ENCODE data around the gene PIP4K2A.

PIP4K2A gene

GRCh38 chr10:22651276-22651980, 63.0 kb downstream of the PIP4K2A start:
- H3K36me3 ChIP-seq (ENCODE audit: insufficient read depth, low read length): peaks cover 4% of the 10 kb centered on the region; the same call in 1 of the 2 replicates
- WGBS: 92% methylated on average over 12 of the region's 12 CpGs
- no peak overlapping the region for H3K27ac ChIP-seq (ENCODE audit: low read depth, low read length)
- no peak overlapping the region for H3K4me3 ChIP-seq (ENCODE audit: low read length)
- H3K27me3 ChIP-seq (ENCODE audit: insufficient read depth, low read length): no peaks in the 10 kb centered on the region
- H3K9me3 ChIP-seq (ENCODE audit: insufficient read depth, low read depth, low read length): no peaks in the 10 kb centered on the region
- H3K9ac ChIP-seq (ENCODE audit: low read depth, low read length): no peak overlapping the region
- H3K4me1 ChIP-seq (ENCODE audit: insufficient read depth, low read length): peaks cover 39% of the 10 kb centered on the region

GRCh38 chr10:22649994-22650393, 64.4 kb downstream of the PIP4K2A start:
- H3K4me1 ChIP-seq (ENCODE audit: insufficient read depth, low read length): peaks cover 36% of the 10 kb centered on the region

GRCh38 chr10:22649390-22649841, 65.0 kb downstream of the PIP4K2A start:
- no peak overlapping the region for H3K9ac ChIP-seq (ENCODE audit: low read depth, low read length)
- H3K4me3 ChIP-seq (ENCODE audit: low read length): no peak overlapping the region
- peaks cover 4% of the 10 kb centered on the region; the same call in 1 of the 2 replicates for H3K36me3 ChIP-seq (ENCODE audit: insufficient read depth, low read length)
- 94% methylated on average over 9 of the region's 9 CpGs for WGBS
- peaks cover 33% of the 10 kb centered on the region for H3K4me1 ChIP-seq (ENCODE audit: insufficient read depth, low read length)
- H3K9me3 ChIP-seq (ENCODE audit: insufficient read depth, low read depth, low read length): no peaks in the 10 kb centered on the region
- H3K27ac ChIP-seq (ENCODE audit: low read depth, low read length): no peak overlapping the region
- no peaks in the 10 kb centered on the region for H3K27me3 ChIP-seq (ENCODE audit: insufficient read depth, low read length)

More at GRCh38 chr10:22649994-22650393, 64.4 kb downstream of the PIP4K2A start:
- Histone ChIP-seq H3K27me3 (ENCODE audit: insufficient read depth, low read length) (no peaks in the 10 kb centered on the region), H3K36me3 (ENCODE audit: insufficient read depth, low read length) (peaks cover 4% of the 10 kb centered on the region; the same call in 1 of the 2 replicates), H3K4me3 (ENCODE audit: low read length) (no peak overlapping the region), H3K9ac (ENCODE audit: low read depth, low read length) (no peak overlapping the region), H3K9me3 (ENCODE audit: insufficient read depth, low read depth, low read length) (no peaks in the 10 kb centered on the region), H3K27ac (ENCODE audit: low read depth, low read length) (no peak overlapping the region)
- WGBS: 99% methylated on average over 4 of the region's 4 CpGs

GRCh38 chr10:22648547-22648961, 65.8 kb downstream of the PIP4K2A start:
- Histone ChIP-seq H3K4me1 (ENCODE audit: insufficient read depth, low read length) (peaks cover 33% of the 10 kb centered on the region), H3K27me3 (ENCODE audit: insufficient read depth, low read length) (no peaks in the 10 kb centered on the region), H3K4me3 (ENCODE audit: low read length) (no peak overlapping the region), H3K9me3 (ENCODE audit: insufficient read depth, low read depth, low read length) (no peaks in the 10 kb centered on the region), H3K9ac (ENCODE audit: low read depth, low read length) (no peak overlapping the region), H3K36me3 (ENCODE audit: insufficient read depth, low read length) (peaks cover 4% of the 10 kb centered on the region; the same call in 1 of the 2 replicates), H3K27ac (ENCODE audit: low read depth, low read length) (no peak overlapping the region)
- 77% methylated on average over 2 of the region's 2 CpGs for WGBS

- Histone ChIP-seq H3K4me1 (ENCODE audit: insufficient read depth, low read length) (peaks cover 33% of the 10 kb centered on the region), H3K36me3 (ENCODE audit: insufficient read depth, low read length) (no peaks in the 10 kb centered on the region), H3K9me3 (ENCODE audit: insufficient read depth, low read depth, low read length) (no peaks in the 10 kb centered on the region), H3K9ac (ENCODE audit: low read depth, low read length) (no peak overlapping the region), H3K27ac (ENCODE audit: low read depth, low read length) (no peak overlapping the region), H3K27me3 (ENCODE audit: insufficient read depth, low read length) (no peaks in the 10 kb centered on the region), H3K4me3 (ENCODE audit: low read length) (no peak overlapping the region)
- WGBS: 84% methylated on average over 5 of the region's 5 CpGs
Measured at GRCh38 chr10:22647244-22647643, 67.1 kb downstream of the PIP4K2A start.

GRCh38 chr10:22646388-22646853, 68.0 kb downstream of the PIP4K2A start:
- Histone ChIP-seq H3K9ac (ENCODE audit: low read depth, low read length) (no peak overlapping the region), H3K36me3 (ENCODE audit: insufficient read depth, low read length) (no peaks in the 10 kb centered on the region), H3K4me3 (ENCODE audit: low read length) (no peak overlapping the region), H3K27me3 (ENCODE audit: insufficient read depth, low read length) (no peaks in the 10 kb centered on the region), H3K27ac (ENCODE audit: low read depth, low read length) (no peak overlapping the region), H3K4me1 (ENCODE audit: insufficient read depth, low read length) (peaks cover 33% of the 10 kb centered on the region), H3K9me3 (ENCODE audit: insufficient read depth, low read depth, low read length) (no peaks in the 10 kb centered on the region)
- WGBS: 71% methylated on average over 1 of the region's 2 CpGs

GRCh38 chr10:22644222-22644621, 70.2 kb downstream of the PIP4K2A start:
- H3K9me3 ChIP-seq (ENCODE audit: insufficient read depth, low read depth, low read length): no peaks in the 10 kb centered on the region
- H3K27ac ChIP-seq (ENCODE audit: low read depth, low read length): no peak overlapping the region
- H3K36me3 ChIP-seq (ENCODE audit: insufficient read depth, low read length): no peaks in the 10 kb centered on the region
- no peak overlapping the region for H3K9ac ChIP-seq (ENCODE audit: low read depth, low read length)
- H3K4me1 ChIP-seq (ENCODE audit: insufficient read depth, low read length): peaks cover 32% of the 10 kb centered on the region
- 92% methylated on average over 3 of the region's 3 CpGs for WGBS
- H3K4me3 ChIP-seq (ENCODE audit: low read length): no peak overlapping the region
- H3K27me3 ChIP-seq (ENCODE audit: insufficient read depth, low read length): no peaks in the 10 kb centered on the region

GRCh38 chr10:22643775-22644174, 70.6 kb downstream of the PIP4K2A start:
- no peaks in the 10 kb centered on the region for H3K36me3 ChIP-seq (ENCODE audit: insufficient read depth, low read length)
- no peaks in the 10 kb centered on the region for H3K27me3 ChIP-seq (ENCODE audit: insufficient read depth, low read length)
- H3K27ac ChIP-seq (ENCODE audit: low read depth, low read length): no peak overlapping the region
- no peak overlapping the region for H3K4me3 ChIP-seq (ENCODE audit: low read length)
- 92% methylated on average over 4 of the region's 4 CpGs for WGBS
- H3K9ac ChIP-seq (ENCODE audit: low read depth, low read length): no peak overlapping the region
- H3K9me3 ChIP-seq (ENCODE audit: insufficient read depth, low read depth, low read length): no peaks in the 10 kb centered on the region
- H3K4me1 ChIP-seq (ENCODE audit: insufficient read depth, low read length): peaks cover 28% of the 10 kb centered on the region

- Histone ChIP-seq H3K27me3 (ENCODE audit: insufficient read depth, low read length) (no peaks in the 10 kb centered on the region), H3K4me1 (ENCODE audit: insufficient read depth, low read length) (peaks cover 21% of the 10 kb centered on the region), H3K4me3 (ENCODE audit: low read length) (no peak overlapping the region), H3K9ac (ENCODE audit: low read depth, low read length) (no peak overlapping the region), H3K36me3 (ENCODE audit: insufficient read depth, low read length) (no peaks in the 10 kb centered on the region), H3K27ac (ENCODE audit: low read depth, low read length) (no peak overlapping the region), H3K9me3 (ENCODE audit: insufficient read depth, low read depth, low read length) (no peaks in the 10 kb centered on the region)
- WGBS: 93% methylated on average over 4 of the region's 4 CpGs
Measured at GRCh38 chr10:22643116-22643515, 71.3 kb downstream of the PIP4K2A start.

- Histone ChIP-seq H3K27me3 (ENCODE audit: insufficient read depth, low read length) (no peaks in the 10 kb centered on the region), H3K4me1 (ENCODE audit: insufficient read depth, low read length) (peaks cover 7% of the 10 kb centered on the region), H3K9me3 (ENCODE audit: insufficient read depth, low read depth, low read length) (no peaks in the 10 kb centered on the region), H3K4me3 (ENCODE audit: low read length) (no peak overlapping the region), H3K36me3 (ENCODE audit: insufficient read depth, low read length) (no peaks in the 10 kb centered on the region), H3K27ac (ENCODE audit: low read depth, low read length) (no peak overlapping the region), H3K9ac (ENCODE audit: low read depth, low read length) (no peak overlapping the region)
- 96% methylated on average over 5 of the region's 5 CpGs for WGBS
Measured at GRCh38 chr10:22641743-22642142, 72.6 kb downstream of the PIP4K2A start.

GRCh38 chr10:22640359-22640758, 74.0 kb downstream of the PIP4K2A start:
- Histone ChIP-seq H3K4me1 (ENCODE audit: insufficient read depth, low read length) (no peaks in the 10 kb centered on the region), H3K9ac (ENCODE audit: low read depth, low read length) (no peak overlapping the region), H3K27me3 (ENCODE audit: insufficient read depth, low read length) (no peaks in the 10 kb centered on the region), H3K27ac (ENCODE audit: low read depth, low read length) (no peak overlapping the region), H3K36me3 (ENCODE audit: insufficient read depth, low read length) (no peaks in the 10 kb centered on the region), H3K4me3 (ENCODE audit: low read length) (no peak overlapping the region), H3K9me3 (ENCODE audit: insufficient read depth, low read depth, low read length) (no peaks in the 10 kb centered on the region)
- 92% methylated on average over 6 of the region's 6 CpGs for WGBS
